Measurements from ENCODE around the gene CMTM6. TPM values are rescaled to one million over a fixed set of nuclear protein-coding genes. Genes with fewer than 3 reads are reported as not detected.
A peak's percentile ranks its signal among the peaks of the same experiment; 100 is the strongest.

CMTM6 gene
- total RNA-seq, 1 donor from 2014 or later, result 53.6 TPM

DNA sequence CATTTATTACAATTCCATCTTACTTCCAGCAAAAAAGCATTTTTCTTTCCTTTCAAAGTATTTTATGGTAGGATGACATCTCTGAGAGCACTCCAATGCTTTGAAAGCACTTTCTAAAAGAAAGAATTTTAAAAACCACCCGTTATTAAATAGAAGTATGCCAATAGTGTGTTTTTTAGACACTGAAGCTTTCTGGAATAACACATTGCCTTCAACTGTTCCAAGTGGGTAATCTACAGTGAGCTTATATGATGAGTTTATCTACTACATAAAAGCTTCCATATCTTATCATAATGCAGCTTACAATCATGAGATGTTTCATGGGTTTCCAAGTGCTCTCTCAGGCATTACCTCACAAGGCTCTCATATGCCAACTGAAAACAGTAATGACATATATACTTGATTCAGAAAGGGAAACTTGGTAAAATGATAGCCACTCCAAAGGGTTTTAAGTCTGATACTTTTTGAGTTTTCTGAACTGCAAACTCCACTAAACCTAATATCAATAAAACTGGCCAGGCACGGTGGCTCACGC is 14.1 kb downstream of the CMTM6 start:
- peaks cover 6% of the 10 kb centered on the region for H3K36me3 ChIP-seq (ENCODE audit: insufficient read depth, low read length)
- H3K27ac Mint-ChIP-seq (ENCODE audit: unreplicated experiment), result no peak overlapping the region
- FAIRE-seq, result peak; percentile 5

DNA sequence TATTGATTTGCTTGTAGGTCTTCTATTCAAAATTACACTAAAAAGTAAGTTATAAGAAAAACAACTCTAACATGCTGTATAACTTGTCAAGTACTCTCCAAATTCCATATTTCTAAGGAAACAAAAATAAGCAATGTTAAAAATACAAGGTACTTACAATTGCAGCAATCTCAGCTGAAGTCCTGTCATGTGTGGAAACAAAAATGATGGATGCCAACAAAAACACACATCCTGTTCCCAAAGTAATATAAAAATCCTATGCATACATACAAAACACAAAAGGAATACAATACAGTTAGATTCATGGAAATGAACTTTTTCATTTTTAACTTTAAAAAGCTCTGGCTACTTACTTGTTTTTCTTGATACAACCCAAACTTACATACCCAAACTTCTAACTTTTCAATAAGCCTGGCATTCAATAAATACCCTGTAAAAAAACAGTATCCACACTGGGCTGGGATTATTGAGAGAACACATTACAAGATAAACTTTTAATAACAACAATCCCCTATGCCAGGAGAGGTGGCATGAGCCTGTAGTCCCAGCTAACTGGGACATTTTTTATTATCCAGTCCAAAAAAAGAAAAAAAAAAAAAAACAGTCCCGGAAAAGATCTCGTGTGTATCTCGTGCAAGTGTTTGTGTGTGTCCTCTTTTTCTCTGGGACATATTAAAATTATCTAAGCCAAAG is 14.7 kb downstream of the CMTM6 start:
- H3K27ac Mint-ChIP-seq (ENCODE audit: unreplicated experiment), result no peak overlapping the region
- H3K27me3 Mint-ChIP-seq (ENCODE audit: low read depth, unreplicated experiment), result no peaks in the 10 kb centered on the region
- FAIRE-seq (no peak), DNase-seq (ENCODE audit: low read depth) (no peak)
- no peak overlapping the region for H3K4me3 ChIP-seq (ENCODE audit: insufficient read depth, low read depth, low read length)
- H3K9me3 ChIP-seq (ENCODE audit: insufficient read depth, low read depth, low read length), result no peaks in the 10 kb centered on the region
- no peak for TF ChIP-seq EZH2 (IDR thresholded peaks at IDR 0.05; ENCODE audit: insufficient read depth, low read length)
- TF ChIP-seq, protein P1, sequence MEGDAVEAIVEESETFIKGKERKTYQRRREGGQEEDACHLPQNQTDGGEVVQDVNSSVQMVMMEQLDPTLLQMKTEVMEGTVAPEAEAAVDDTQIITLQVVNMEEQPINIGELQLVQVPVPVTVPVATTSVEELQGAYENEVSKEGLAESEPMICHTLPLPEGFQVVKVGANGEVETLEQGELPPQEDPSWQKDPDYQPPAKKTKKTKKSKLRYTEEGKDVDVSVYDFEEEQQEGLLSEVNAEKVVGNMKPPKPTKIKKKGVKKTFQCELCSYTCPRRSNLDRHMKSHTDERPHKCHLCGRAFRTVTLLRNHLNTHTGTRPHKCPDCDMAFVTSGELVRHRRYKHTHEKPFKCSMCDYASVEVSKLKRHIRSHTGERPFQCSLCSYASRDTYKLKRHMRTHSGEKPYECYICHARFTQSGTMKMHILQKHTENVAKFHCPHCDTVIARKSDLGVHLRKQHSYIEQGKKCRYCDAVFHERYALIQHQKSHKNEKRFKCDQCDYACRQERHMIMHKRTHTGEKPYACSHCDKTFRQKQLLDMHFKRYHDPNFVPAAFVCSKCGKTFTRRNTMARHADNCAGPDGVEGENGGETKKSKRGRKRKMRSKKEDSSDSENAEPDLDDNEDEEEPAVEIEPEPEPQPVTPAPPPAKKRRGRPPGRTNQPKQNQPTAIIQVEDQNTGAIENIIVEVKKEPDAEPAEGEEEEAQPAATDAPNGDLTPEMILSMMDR (IDR thresholded peaks at IDR 0.05; ENCODE audit: insufficient read depth, low read depth, low read length), result no peak
- H3K9me3 Mint-ChIP-seq (ENCODE audit: unreplicated experiment), result no peaks in the 10 kb centered on the region
- no peaks in the 10 kb centered on the region for H3K4me1 Mint-ChIP-seq (ENCODE audit: low read depth, unreplicated experiment)
- no peak overlapping the region for H3K27ac ChIP-seq (ENCODE audit: low read depth, low read length)
- peaks cover 19% of the 10 kb centered on the region for H4K20me1 ChIP-seq (ENCODE audit: insufficient read depth, low read length)
- no peaks in the 10 kb centered on the region for H3K36me3 Mint-ChIP-seq (ENCODE audit: low read depth, unreplicated experiment)
- H3K9ac ChIP-seq (ENCODE audit: low read length), result no peak overlapping the region
- peaks cover 14% of the 10 kb centered on the region for H3K79me2 ChIP-seq (ENCODE audit: insufficient read depth, low read length)
- no peak overlapping the region for H3K4me2 ChIP-seq (ENCODE audit: low read length)
- H2AFZ ChIP-seq (ENCODE audit: low read depth, low read length), result no peak overlapping the region
- peaks cover 6% of the 10 kb centered on the region for H3K36me3 ChIP-seq (ENCODE audit: insufficient read depth, low read length)
- H3K27me3 ChIP-seq (ENCODE audit: insufficient read depth, low read length), result no peaks in the 10 kb centered on the region
- no peak overlapping the region for H3K4me3 Mint-ChIP-seq (ENCODE audit: unreplicated experiment)
- peaks cover 8% of the 10 kb centered on the region for H3K4me1 ChIP-seq (ENCODE audit: insufficient read depth, low read length)

More for the DNA sequence above, 14.1 kb downstream of the CMTM6 start:
- Mint-ChIP-seq H3K36me3 (ENCODE audit: low read depth, unreplicated experiment) (no peaks in the 10 kb centered on the region), H3K4me1 (ENCODE audit: low read depth, unreplicated experiment) (no peaks in the 10 kb centered on the region), H3K4me3 (ENCODE audit: unreplicated experiment) (no peak overlapping the region), H3K27me3 (ENCODE audit: low read depth, unreplicated experiment) (no peaks in the 10 kb centered on the region), H3K9me3 (ENCODE audit: unreplicated experiment) (no peaks in the 10 kb centered on the region)
- peaks cover 14% of the 10 kb centered on the region for H3K79me2 ChIP-seq (ENCODE audit: insufficient read depth, low read length)
- H3K9me3 ChIP-seq (ENCODE audit: insufficient read depth, low read depth, low read length), result no peaks in the 10 kb centered on the region
- H3K4me3 ChIP-seq (ENCODE audit: insufficient read depth, low read depth, low read length), result no peak overlapping the region
- no peaks in the 10 kb centered on the region for H3K27me3 ChIP-seq (ENCODE audit: insufficient read depth, low read length)
- no peak for TF ChIP-seq EZH2 (IDR thresholded peaks at IDR 0.05; ENCODE audit: insufficient read depth, low read length)
- TF ChIP-seq, protein P1 (IDR thresholded peaks at IDR 0.05; ENCODE audit: insufficient read depth, low read depth, low read length), result no peak
- no peak overlapping the region for H2AFZ ChIP-seq (ENCODE audit: low read depth, low read length)
- no peak overlapping the region for H3K27ac ChIP-seq (ENCODE audit: low read depth, low read length)
- no peak overlapping the region for H3K4me2 ChIP-seq (ENCODE audit: low read length)
- peaks cover 25% of the 10 kb centered on the region for H4K20me1 ChIP-seq (ENCODE audit: insufficient read depth, low read length)
- H3K9ac ChIP-seq (ENCODE audit: low read length), result no peak overlapping the region
- peaks cover 14% of the 10 kb centered on the region for H3K4me1 ChIP-seq (ENCODE audit: insufficient read depth, low read length)
- no peak for DNase-seq (ENCODE audit: low read depth)

DNA sequence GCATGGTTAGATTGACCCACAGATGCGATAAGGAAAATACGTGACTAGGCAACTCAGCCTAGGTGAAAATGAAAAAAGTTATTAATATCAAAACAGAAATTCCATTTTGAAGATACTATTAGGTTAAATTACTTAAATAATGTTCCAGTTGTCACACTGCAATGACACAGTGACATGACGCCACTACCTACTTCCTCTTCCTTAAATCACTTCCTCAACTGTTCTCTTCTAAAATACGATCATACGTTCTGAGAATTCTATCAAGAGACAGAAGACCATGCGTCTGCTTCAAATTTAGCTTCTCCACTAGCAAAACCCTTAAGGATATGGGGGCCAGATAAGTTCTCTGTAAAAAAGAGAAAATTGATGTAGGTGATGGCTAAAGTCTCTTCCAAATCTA is 18.2 kb downstream of the CMTM6 start:
- no peak overlapping the region for H3K27ac ChIP-seq (ENCODE audit: low read depth, low read length)
- H3K27me3 Mint-ChIP-seq (ENCODE audit: low read depth, unreplicated experiment), result no peaks in the 10 kb centered on the region
- no peak overlapping the region for H3K4me3 Mint-ChIP-seq (ENCODE audit: unreplicated experiment)
- H3K4me1 ChIP-seq (ENCODE audit: insufficient read depth, low read length), result no peaks in the 10 kb centered on the region
- no peak overlapping the region for H3K4me2 ChIP-seq (ENCODE audit: low read length)
- H3K4me3 ChIP-seq (ENCODE audit: insufficient read depth, low read depth, low read length), result no peak overlapping the region
- peaks cover 5% of the 10 kb centered on the region for H3K36me3 Mint-ChIP-seq (ENCODE audit: low read depth, unreplicated experiment)
- H3K9me3 ChIP-seq (ENCODE audit: insufficient read depth, low read depth, low read length), result no peaks in the 10 kb centered on the region
- no peak overlapping the region for H2AFZ ChIP-seq (ENCODE audit: low read depth, low read length)
- H4K20me1 ChIP-seq (ENCODE audit: insufficient read depth, low read length), result peaks cover 7% of the 10 kb centered on the region
- FAIRE-seq (no peak), DNase-seq (ENCODE audit: low read depth) (no peak)
- H3K27me3 ChIP-seq (ENCODE audit: insufficient read depth, low read length), result no peaks in the 10 kb centered on the region
- no peak overlapping the region for H3K27ac Mint-ChIP-seq (ENCODE audit: unreplicated experiment)
- H3K36me3 ChIP-seq (ENCODE audit: insufficient read depth, low read length), result peaks cover 17% of the 10 kb centered on the region
- H3K9ac ChIP-seq (ENCODE audit: low read length), result no peak overlapping the region
- no peaks in the 10 kb centered on the region for H3K79me2 ChIP-seq (ENCODE audit: insufficient read depth, low read length)
- TF ChIP-seq, protein P1 (IDR thresholded peaks at IDR 0.05; ENCODE audit: insufficient read depth, low read depth, low read length), result no peak
- TF ChIP-seq EZH2 (IDR thresholded peaks at IDR 0.05; ENCODE audit: insufficient read depth, low read length), result no peak
- no peaks in the 10 kb centered on the region for H3K4me1 Mint-ChIP-seq (ENCODE audit: low read depth, unreplicated experiment)
- no peaks in the 10 kb centered on the region for H3K9me3 Mint-ChIP-seq (ENCODE audit: unreplicated experiment)

Data from astrocyte (in vitro differentiated cells and primary cell).